HG03060 (cell line): ENCODE data around the gene ZNF253.
"Not testable (repeated sequence)": the region's sequence is repeated elsewhere in the genome, so short reads cannot be mapped to it uniquely, and the experiment has no call there.

Experiments
- ATAC-seq: cut with Tn5 transposase; IDR thresholded peaks from one replicate; pipeline ENCODE4 v1.9.1; 2021; ENCODE audit warnings: low read depth, moderate number of reproducible peaks; ENCODE audit not compliant: unreplicated experiment

The ZNF253 gene

GRCh38 chr19:19865750-19866610 lies at the start of gene ZNF253:
Gene ZNF253, plus strand, starts transcription at chr19:19865882. Its CDS starts 115 bp downstream, at chr19:19865997.
- peak; percentile 88 for ATAC-seq

- ATAC-seq, result no peak
Observed at GRCh38 chr19:19816679-19817078, 49.0 kb upstream of the ZNF253 start.

- no peak for ATAC-seq
Observed at GRCh38 chr19:19817357-19817756, 48.3 kb upstream of the ZNF253 start.

- ATAC-seq, result no peak
Observed at GRCh38 chr19:19820774-19821320, 44.8 kb upstream of the ZNF253 start.

- ATAC-seq, result peak; percentile 76
Observed at GRCh38 chr19:19821366-19821951, 44.2 kb upstream of the ZNF253 start, which contains the start of gene ZNF506. Gene ZNF506, minus strand, starts transcription at chr19:19821750. Its CDS starts 147 bp downstream, at chr19:19821603.

GRCh38 chr19:19821976-19822375 lies 43.7 kb upstream of the ZNF253 start:
- ATAC-seq, result not testable (repeated sequence)

- no peak for ATAC-seq
Observed at GRCh38 chr19:19823916-19824315, 41.8 kb upstream of the ZNF253 start.

GRCh38 chr19:19826875-19827274 lies 38.8 kb upstream of the ZNF253 start:
- no peak for ATAC-seq

- ATAC-seq, result no peak
Observed at GRCh38 chr19:19835560-19836038, 30.1 kb upstream of the ZNF253 start.

GRCh38 chr19:19847781-19848180 lies 17.9 kb upstream of the ZNF253 start:
- ATAC-seq, result no peak

GRCh38 chr19:19849056-19849455 lies 16.6 kb upstream of the ZNF253 start:
- no peak for ATAC-seq

GRCh38 chr19:19851740-19852139 lies 13.9 kb upstream of the ZNF253 start:
- not testable (repeated sequence) for ATAC-seq

- ATAC-seq, result no peak
Observed at GRCh38 chr19:19858751-19859150, 6.9 kb upstream of the ZNF253 start.

- ATAC-seq, result no peak
Observed at GRCh38 chr19:19860756-19861390, 4.8 kb upstream of the ZNF253 start.

- no peak for ATAC-seq
Observed at GRCh38 chr19:19866611-19867248, 1.0 kb downstream of the ZNF253 start.

- ATAC-seq, result not testable (repeated sequence)
Observed at GRCh38 chr19:19870086-19870485, 4.4 kb downstream of the ZNF253 start.

- no peak for ATAC-seq
Observed at GRCh38 chr19:19871932-19872331, 6.2 kb downstream of the ZNF253 start.

- no peak for ATAC-seq
Observed at GRCh38 chr19:19873381-19873780, 7.7 kb downstream of the ZNF253 start.

- ATAC-seq, result no peak
Observed at GRCh38 chr19:19877724-19878123, 12.0 kb downstream of the ZNF253 start.

- ATAC-seq, result no peak
Observed at GRCh38 chr19:19884583-19884982, 18.9 kb downstream of the ZNF253 start.
